ENCODE data around the gene ASPSCR1. TPM values are rescaled to one million over a fixed set of nuclear protein-coding genes. Genes with fewer than 3 reads are reported as not detected.

ASPSCR1 gene
- total and polyA plus RNA-seq, 2 of the 13 experiments (the other 11 are each of a cell fraction or from before 2014, with no cell fraction given) = 274 to 314 TPM

DNA sequence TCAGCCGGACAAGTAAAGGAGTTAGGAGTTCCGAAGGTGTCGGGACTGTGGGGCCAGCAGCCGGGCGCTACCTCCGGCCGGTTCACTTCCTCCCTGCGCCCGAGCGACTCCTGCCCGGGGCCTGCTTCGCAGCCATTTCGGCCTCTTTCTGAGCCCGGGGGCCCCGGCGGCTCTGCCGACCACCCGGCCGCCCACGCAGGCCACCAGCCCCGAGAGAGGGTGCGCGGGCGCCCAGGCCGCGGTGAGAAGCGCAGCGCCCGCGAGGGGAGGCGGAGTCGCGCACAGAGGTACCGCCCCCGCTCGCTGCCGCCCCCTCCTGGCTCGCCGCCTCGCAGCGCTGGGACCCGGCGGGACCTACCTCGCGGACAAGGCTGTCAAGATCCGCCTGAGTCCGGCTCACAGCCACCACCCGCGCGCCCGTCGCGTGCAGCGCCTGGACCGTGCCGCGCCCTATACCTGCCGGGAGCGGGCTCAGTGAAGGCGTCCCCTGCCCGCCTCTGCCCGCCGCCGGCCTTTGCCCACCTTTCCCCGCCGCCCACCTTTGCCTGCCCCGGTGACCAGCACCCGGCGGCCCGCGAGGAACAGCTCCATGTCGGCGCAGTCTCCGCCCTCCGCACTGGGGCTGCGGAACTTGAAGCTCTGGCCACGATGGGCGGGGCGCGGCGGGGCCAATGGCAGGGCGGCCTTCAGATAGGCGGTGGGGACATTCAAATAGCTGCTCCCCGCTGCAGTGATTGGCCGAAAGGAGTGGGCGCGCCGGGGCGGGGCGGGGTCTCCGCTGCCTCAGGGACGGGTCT lies 59.9 kb downstream of the ASPSCR1 start, which contains the start of gene DCXR (continued):
- TF ChIP-seq NR2F2 (IDR thresholded peaks at IDR 0.05; ENCODE audit: borderline replicate concordance, low read depth) (peak; percentile 35; the same call in 1 of the 2 replicates), MBD4 (IDR thresholded peaks at IDR 0.05; ENCODE audit: borderline replicate concordance, low read length) (no peak), ZNF558 (CRISPR knock-in tag; IDR thresholded peaks at IDR 0.05; ENCODE audit: borderline replicate concordance) (peak; percentile 98; the same call in 1 of the 2 replicates), BCL6 (CRISPR knock-in tag; IDR thresholded peaks at IDR 0.05) (peak; percentile 44; the same call in 1 of the 2 replicates), ZXDC (CRISPR knock-in tag; IDR thresholded peaks at IDR 0.05) (no peak), CSRNP2 (CRISPR knock-in tag; conservative IDR thresholded peaks at IDR 0.05; ENCODE audit: low read depth) (no peak), ZNF343 (CRISPR knock-in tag; IDR thresholded peaks at IDR 0.05) (no peak), SMARCE1 (IDR thresholded peaks at IDR 0.05; ENCODE audit: borderline replicate concordance) (no peak), NR3C1 (CRISPR knock-in tag; IDR thresholded peaks at IDR 0.05) (no peak), ZNF276 (CRISPR knock-in tag; IDR thresholded peaks at IDR 0.05; ENCODE audit: low read depth) (no peak; the same call in 1 of the 2 replicates), ZBTB26 (CRISPR knock-in tag; IDR thresholded peaks at IDR 0.05; ENCODE audit: borderline replicate concordance) (peak; percentile 87; the same call in 1 of the 2 replicates), TBX2 (CRISPR knock-in tag; IDR thresholded peaks at IDR 0.05; ENCODE audit: borderline replicate concordance) (peak; percentile 70; the same call in 1 of the 2 replicates), RARA (CRISPR knock-in tag; IDR thresholded peaks at IDR 0.05) (peak; percentile 49), TP53 (CRISPR knock-in tag; conservative IDR thresholded peaks at IDR 0.05) (no peak), MED13 (CRISPR knock-in tag; IDR thresholded peaks at IDR 0.05) (0 out of 2 replicates have a peak, but pooled peaks have one; percentile 40)
- TF ChIP-seq, protein P1, sequence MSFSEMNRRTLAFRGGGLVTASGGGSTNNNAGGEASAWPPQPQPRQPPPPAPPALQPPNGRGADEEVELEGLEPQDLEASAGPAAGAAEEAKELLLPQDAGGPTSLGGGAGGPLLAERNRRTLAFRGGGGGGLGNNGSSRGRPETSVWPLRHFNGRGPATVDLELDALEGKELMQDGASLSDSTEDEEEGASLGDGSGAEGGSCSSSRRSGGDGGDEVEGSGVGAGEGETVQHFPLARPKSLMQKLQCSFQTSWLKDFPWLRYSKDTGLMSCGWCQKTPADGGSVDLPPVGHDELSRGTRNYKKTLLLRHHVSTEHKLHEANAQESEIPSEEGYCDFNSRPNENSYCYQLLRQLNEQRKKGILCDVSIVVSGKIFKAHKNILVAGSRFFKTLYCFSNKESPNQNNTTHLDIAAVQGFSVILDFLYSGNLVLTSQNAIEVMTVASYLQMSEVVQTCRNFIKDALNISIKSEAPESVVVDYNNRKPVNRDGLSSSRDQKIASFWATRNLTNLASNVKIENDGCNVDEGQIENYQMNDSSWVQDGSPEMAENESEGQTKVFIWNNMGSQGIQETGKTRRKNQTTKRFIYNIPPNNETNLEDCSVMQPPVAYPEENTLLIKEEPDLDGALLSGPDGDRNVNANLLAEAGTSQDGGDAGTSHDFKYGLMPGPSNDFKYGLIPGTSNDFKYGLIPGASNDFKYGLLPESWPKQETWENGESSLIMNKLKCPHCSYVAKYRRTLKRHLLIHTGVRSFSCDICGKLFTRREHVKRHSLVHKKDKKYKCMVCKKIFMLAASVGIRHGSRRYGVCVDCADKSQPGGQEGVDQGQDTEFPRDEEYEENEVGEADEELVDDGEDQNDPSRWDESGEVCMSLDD (CRISPR knock-in tag; IDR thresholded peaks at IDR 0.05; ENCODE audit: borderline replicate concordance) = no peak
- TF ChIP-seq, protein P2, sequence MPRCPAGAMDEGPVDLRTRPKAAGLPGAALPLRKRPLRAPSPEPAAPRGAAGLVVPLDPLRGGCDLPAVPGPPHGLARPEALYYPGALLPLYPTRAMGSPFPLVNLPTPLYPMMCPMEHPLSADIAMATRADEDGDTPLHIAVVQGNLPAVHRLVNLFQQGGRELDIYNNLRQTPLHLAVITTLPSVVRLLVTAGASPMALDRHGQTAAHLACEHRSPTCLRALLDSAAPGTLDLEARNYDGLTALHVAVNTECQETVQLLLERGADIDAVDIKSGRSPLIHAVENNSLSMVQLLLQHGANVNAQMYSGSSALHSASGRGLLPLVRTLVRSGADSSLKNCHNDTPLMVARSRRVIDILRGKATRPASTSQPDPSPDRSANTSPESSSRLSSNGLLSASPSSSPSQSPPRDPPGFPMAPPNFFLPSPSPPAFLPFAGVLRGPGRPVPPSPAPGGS (CRISPR knock-in tag; IDR thresholded peaks at IDR 0.05) = peak; percentile 92
